SKM-1 (cell line): Measurements from ENCODE around the gene SPECC1L.

Experiments
- DNase-seq: peaks from one replicate; lab custom pipeline; 2025; ENCODE audit not compliant: unreplicated experiment; lab: John Stamatoyannopoulos, UW

The SPECC1L gene

DNA sequence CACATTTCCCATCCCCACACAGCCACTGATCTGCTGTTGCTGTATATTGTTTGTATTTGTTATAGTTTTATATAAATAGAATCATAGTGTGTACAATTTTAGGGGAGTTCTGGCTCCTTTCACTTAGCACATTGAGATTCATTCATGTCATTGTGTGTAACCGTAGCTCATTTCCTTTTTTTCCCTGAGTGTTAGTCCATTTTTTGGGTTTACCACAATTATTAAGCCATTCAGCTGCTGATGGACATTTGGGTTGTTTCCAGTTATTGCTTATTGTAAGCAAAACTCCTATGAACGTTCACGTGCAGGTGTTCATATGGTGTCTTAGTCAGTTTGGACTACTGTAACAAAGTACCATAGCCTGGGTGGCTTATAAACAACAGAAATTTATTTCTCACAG, 123.2 kb downstream of the SPECC1L start:
- no peak for DNase-seq

DNA sequence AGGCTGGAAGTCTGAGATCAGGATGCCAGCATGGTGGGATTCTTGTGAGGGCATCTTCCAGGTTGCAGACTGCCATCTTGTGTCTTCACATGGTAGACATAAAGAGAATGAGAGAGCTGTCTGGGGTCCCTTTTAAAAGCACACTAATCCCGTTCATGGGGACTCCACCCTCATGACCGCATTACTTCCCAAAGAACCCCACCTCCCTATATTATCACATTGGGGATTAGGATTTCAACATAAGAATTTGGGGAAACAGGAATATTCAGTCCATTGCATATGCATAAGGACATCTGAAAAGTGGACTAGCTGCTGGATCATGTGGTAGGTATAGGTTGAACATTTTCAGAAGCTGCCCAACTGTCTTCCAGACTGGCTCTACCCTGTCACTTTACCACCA, 123.6 kb downstream of the SPECC1L start:
- DNase-seq: no peak

DNA sequence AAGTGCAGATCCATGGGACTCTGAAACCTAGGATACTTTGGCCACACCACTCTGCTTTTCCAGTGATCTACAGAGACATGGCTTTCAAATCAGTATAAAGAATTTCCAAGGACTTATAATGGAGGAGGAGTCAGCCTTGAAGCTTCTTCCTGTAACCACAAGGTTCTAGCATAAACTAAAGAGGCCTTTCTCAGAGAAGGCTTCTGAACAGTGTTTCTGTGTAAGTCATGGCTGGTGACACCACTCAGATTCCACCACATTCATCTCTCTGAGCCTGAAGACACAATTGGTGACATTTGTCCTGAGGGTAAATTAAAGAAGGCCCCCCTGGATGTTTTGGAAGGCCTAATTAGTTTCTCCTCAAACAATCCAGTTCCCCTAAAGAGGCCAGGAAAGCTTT, 127.8 kb downstream of the SPECC1L start:
- DNase-seq: no peak

DNA sequence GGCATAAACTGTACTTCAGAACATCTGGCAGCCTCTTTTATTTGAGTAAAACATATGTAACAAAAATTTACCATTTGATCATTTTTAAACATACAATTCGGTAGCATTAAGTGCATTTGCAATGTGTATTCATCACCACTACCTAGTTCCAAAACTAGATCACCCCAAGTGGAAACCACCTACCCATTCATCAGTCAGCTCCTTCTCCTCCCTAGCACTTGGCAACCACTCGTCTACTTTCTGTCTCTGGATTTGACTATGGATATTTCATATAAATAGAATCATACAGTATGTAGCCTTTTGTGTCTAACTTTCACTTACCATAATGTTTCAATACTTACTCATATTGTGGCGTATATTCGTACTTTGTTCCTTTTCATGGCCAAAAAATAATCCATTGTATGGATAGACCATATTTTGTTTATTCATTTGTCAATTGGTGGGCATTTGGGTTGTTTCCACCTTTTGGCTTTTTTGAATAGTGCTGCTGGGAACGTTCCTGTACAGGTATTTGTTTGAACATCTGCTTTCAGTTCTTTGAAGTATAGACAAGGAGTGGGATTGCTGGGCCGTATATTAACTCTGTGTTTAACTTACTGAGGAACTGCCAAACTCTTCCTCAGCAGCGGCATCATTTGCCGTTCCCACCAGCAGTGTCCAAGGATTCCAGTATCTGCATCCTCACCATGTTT, 129.5 kb downstream of the SPECC1L start:
- no peak for DNase-seq

DNA sequence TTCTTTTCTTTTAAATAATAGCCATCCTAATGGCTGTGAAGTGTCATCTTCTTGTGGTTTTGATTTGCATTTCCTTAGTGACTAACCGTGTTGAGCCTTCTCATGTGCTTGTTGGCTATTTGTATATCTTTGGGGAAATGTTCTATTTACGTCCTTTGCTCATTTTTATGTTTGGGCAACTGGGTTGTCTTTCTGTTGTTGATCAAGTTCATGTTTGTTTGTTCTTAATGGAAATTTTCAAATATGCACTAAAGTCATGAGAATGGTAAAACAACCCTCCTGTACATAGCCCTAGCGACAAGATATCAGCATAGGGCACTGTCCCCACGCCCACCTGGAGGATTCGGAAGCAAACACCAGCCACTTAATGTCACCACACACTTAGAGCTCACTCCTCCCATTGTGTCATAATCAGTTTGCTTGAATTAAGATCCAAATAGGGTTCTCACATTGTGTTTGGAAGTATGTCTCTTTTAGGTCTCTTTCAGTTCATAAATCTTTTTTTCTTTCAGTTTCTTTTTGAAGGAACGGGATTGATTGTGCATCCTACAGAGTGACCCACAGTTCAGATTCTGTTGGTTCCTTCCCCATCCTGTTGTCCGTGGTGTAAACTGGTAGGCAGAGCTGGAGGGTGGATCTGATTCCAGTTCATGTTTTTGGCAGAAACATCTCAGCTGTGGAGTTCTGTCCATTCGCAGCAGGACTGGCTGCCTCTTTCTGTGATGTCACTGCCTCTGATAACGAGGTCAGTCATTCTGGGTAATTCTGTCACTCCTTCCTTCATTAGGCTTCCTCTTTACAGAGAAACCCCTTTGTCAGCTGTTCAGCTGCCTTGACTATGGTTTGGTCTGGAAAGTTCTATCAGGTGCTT, 130.3 kb downstream of the SPECC1L start:
- DNase-seq: no peak

DNA sequence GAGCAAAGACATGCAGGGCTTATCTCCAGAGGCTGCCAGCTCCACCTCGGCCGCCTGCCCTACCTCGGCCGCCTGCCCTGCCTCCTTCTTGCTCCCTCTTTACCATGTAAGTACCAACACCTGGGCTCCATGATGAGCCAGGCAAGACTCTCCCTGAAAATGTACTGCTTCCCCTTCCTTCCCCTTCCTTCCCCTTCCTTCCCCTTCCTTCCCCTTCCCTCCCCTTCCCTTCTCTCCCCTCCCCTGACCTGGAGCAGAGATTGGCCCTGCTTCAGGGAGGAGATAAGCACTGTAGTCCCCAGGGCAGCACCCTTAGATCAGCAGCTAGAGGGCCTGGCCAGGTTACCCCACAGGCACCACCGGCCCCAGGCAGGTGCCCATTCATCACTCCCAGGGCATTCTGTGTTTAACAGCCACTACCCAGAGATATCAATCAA, 131.3 kb downstream of the SPECC1L start:
- DNase-seq: no peak

DNA sequence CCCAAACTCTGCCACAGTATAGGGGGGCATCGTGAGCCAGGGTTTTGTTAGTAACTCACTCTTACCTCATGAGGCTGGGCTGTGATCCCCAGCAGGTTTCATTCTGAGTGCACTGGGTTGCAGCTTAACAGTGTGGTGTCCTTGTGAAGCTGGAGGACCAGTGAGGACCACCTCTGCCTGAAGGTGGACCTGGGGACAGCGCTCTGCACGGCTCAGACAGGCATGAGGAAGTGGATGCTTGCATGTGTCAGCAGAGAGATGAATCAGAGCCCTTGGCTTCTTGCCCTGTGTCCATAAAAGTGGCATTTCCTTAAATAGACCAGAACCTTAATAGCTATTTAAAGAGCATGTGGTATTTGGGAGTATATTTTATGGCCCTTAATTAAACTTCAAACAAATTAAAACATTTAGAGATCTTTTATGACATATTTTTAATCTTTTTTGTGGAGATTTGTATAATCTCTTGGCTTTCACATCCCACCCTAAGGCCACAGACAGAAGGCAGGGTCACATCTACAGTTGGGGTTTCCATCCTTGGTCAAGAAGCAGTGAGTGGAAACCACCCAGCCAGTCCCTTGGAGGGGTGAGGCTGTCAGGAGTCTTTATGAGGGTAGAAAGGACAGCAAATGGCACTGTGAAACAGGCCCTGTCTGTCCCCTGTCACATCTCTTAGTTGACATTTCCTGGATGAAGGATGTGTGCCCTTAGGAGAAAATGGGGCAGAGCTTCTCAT, 132.0 kb downstream of the SPECC1L start:
- no peak for DNase-seq

DNA sequence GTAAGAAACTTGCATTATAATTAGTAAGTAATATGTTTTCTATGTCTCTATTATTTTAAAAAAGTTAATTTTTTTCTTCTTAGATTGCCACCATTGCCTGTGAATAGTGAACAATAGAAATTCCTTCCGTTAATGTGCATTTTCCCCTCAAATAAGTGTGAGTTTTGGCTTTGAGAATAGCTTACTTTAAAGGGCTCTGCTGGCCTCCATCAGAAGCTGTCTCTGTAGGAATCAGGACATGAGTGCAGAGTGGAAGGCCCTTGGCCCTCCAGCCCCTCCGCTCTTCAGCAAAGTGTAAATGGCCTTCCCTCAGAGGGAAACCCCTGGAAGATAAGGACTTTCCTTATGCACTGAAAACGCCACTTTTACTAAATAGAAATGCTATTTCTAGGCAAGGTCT, 132.7 kb downstream of the SPECC1L start:
- DNase-seq: no peak

DNA sequence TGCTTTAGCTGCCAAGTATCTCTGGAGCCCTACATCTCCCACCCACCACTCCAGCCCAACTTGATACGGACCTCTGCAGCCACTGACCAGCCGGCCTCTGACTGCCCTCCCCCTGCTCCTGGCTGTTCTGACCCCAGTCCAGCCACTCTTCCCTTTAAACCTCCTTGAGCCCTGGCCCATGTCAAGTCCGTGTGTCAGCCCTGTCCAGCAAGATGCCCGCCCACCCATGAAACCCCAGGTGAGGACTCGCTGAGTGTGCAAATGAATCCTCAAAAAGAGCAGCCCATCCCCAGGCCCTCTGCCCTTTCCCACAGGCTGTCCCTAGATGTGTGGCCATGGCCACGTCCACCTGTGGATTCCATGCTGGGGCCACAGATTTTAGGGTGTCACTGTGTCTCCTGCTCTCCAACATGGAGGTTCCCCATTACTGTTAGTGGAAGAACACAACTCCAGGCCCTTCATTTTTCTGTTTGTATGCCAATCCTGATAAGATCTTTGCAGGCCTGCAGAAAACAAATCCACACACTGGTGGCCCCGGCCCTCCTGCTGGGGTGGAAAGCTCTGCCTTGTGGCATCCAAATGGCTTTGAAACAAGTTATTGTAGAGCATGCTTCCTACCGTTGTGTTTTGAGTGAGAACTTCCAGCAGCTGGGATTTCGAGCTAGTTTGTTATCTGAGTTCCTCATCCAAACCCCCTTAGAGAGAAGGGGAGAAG, 134.1 kb downstream of the SPECC1L start:
- DNase-seq: no peak

DNA sequence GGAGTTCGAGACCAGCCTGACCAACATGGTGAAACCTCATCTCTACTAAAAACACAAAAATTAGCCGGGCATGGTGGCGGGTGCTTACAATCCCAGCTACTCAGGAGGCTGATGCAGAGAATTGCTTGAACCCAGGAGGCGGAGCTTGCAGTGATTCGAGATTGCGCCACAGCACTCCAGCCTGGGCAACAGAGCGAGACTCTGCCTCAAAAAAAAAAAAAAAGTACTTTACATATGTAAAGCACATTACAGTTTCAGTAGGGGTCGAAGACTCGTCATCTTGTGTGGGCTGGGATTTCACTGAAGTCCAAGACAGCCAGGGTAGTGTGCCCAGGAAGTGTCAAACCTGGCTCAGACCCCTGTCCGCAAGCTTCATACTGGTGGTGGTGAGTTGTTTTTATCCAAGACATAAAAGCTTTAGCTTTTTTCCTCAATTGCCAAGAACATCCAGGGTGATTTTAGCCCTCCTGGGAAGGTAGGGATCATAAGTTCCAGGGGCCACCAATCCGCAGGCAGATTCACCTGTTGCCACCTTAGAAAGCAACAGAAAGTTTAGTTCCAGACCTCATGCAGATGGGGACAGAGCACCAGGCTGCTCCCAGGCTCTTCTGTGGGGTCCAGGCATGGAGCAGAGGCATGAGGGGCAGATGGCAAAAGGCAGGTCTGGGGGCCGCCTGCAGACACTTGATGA, 135.1 kb downstream of the SPECC1L start:
- DNase-seq: no peak

DNA sequence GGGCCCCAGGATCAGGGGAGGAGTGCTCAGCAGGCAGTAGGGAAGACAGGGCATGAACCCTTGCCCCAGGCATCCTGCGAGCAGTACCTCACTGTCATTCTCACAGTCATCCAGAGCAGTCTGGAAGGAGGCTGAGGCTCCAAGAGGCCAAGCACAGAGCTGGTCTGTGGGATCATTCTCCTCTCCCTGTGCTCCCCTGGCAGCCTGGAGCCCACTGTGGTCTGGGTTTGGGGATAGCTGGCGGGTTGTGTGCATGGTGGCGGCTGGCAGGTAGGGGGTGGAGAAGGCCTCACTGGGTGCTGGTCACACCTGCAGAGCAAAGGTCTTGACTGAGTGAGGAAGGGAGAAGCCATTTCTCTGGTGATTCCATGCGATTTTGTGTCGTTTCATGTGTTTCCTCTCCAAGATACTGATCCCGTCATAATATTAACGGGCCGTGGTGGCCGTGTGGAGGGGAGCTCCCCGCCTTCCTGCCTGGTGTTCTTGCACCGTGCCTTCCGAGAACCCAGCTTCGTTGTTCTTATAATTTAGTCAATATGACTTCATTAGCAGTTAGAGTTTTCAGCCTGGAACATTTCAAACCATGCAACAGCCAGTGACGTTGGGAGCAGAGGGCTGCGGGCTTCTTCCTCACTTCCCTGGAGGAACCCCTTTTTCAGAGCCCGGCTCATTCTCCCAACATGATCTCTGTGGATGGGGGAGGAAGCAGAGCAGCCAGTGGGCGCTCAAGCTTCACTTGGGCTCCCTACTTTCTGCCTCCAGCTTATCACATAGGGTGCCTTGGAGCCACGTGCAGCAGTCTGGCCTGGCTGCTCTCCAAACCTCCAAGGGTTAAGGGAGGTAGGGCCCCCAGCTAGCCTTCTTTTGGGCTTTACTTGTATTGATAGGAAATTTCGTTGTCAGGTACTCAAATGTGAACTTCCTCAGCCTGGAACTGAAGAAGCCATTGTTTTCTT, 136.0 kb downstream of the SPECC1L start:
- DNase-seq: no peak

DNA sequence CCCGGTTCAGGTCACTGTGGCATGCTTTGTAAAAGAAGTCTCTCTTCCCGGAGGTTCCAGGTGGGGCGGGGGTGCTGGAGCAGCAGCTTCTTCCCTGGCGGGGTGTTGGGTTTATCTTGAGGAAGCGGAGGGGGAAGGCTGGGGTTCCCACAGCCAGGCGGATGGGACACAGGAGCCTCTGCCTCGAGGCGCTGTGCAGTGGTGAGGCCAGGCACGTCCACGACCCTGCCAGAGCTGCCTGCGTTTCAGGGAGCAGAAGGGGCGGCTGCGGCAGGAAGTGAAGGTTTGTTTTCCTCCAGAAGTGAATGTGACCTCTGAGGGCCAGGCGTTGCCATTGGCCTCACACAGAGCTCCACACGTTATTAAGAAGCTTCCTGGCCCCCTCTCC, 136.6 kb downstream of the SPECC1L start:
- no peak for DNase-seq

DNA sequence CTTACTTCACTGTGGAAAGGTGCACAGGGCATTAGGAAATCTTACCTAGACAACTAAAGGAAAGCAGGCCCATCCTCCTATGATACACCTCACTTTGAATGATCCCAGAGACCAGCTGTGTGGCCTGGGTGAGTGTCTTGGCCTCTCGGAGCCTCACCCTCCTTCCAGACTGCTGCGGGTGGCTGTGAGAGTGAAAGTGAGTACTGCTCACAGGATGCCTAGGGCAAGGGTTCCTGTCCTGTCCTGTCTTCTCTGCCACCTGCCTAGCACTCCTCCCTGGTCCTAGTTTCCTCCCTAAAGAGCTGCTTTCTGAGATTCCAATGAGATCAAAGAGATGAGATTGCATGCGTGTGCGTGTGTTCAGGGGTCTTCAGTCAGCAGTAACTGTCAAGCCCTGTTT, 137.3 kb downstream of the SPECC1L start:
- no peak for DNase-seq

DNA sequence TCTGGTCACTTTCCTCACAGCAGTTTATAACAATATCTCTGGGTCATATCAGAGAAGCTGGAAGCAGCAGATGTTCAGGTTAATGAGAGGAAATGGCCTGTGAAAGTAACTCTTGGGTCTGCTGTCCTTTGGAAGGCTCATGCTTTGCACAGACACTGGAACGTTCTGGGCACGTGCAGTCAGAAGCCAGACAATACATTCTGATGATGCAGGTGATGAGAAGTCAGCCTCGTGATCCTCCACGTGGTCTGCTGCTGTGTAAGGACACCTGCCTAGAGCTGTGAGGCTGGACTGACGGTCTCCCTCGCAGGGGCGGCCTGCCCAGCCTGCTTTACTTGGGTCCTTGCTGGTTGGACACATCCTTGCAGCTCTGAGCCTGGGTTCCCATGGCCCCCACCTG, 138.0 kb downstream of the SPECC1L start:
- no peak for DNase-seq

DNA sequence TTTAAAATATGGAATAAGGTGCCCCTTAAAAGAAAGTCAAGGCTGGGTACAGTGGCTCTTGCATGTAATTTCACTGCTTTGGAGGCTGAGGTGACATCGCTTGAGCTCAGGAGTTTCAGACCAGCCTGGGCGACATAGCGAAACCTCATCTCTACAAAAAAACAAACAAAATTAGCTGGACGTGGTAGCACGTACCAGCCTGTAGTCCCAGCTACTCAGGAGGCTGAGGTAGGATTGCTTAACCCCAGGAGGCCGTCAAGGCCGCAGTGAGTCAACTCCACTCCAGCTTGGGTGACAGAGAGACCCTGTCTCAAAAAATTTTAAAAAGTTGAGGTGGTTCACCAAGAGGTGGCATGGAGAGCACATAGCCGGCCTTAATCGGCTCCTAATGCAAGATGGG, 139.1 kb downstream of the SPECC1L start:
- no peak for DNase-seq

DNA sequence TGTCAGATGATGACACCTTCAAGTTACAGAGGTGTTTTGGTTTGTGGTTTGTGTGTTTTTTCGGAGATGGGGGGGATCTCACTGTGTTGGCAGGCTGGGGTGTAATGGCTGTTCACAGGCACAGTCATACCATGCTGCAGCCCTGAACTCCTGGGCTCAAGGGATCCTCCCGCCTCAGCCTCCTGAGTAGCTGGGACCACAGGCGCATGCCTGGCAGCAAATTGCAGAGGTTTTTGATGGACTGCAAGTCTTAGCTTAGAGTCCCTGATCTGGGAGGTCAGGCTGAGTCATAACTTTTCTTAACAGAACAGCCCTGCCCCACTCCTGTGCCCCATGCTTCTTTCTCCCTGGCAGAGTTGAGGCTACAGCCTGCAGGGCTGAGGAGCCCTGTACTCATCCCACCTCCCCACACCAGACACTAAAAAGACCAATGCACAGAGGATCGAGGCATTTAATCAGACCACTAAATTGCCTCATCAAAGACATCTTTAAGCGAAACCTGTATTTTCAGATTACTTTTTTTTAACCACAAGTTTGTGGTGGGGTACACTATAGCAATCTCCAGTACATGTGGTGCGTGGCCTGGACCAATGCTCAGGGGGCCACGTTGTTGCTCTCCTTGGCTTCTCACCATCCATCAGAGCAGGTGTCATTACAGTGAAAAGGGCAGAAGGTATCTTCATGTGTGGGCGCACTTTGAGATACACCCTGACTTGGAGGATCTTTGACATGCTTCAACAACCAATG, 139.7 kb downstream of the SPECC1L start:
- DNase-seq: no peak

DNA sequence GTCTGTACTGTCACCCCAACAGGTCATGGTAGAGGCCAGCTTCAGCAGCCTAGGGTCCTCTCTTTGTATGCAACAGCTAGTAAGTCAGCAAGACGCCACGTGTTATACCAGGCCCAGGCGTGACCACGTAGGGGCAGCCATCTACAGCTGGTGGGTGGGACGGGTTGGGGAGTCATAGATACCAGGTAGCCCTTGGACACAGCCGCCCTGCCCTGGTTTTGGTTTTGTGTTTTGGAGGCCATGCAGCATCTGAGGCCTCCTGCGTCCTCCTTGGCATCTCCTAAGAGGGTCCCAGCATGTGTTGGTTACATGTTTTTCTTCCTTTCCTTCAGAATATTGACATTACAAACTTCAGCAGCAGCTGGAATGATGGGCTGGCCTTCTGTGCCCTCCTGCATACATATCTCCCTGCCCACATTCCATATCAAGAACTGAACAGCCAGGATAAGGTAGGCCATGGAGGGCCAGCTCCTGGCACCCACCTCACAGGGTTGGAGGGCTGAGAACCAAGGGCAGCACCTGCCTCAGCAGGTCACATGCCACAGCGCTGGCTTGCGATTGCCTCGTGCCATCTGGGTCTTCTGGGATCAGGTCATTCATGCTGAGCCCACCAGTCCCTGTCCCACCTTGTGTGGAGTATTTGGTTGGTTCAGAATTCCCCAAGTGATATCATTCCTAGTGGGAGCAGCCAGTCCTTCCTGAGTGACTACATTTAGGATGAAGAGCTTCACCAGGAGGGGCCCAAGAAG, 140.8 kb downstream of the SPECC1L start:
- DNase-seq: no peak

DNA sequence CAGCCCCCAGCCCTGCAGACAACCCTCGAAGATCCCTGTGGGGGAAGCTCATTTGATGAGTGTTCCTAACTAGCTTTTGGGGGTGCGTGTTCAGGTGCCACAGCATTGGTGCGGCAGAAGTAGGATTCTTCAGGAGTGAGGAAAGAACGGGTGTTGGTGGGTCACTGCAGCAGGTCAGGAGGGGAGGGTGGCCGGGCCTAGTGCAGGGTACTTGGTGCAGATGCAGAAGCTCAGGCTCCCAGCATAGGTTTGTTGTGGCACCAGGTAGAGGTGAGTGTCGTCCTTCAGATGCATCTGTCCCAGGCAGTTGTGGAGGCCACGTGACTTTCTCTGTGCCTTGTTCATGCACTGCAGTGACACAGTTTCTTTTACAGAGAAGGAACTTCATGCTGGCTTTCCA, 141.6 kb downstream of the SPECC1L start:
- DNase-seq: no peak
